Adrenal gland (tissue), 12 donors: ENCODE measurements around the gene MAP2. TPM values are rescaled to one million over a fixed set of nuclear protein-coding genes. Genes with fewer than 3 reads are reported as not detected.

Experiments
- DNase-seq, 7 donors: peaks; one replicate each; pipeline ENCODE4 v3.0.0-alpha.2; 2019 to 2020
- H3K27ac ChIP-seq, 5 donors: fragments of 200-600 bp; sonication (generic) in 4 of 5; 1 replicate in 3 of 5; 2 replicates in 2 of 5; pipeline versions ENCODE4 v1.5.1 to v1.8.0; 2016 to 2020; ENCODE audit warnings: mild to moderate bottlenecking in 1 of 5
- H3K27me3 ChIP-seq: fragments of 200-600 bp; 2 replicates; pipeline ENCODE4 v1.8.0; 2021
- H3K36me3 ChIP-seq, 2 donors: fragments of 200-600 bp; replicated peaks in 1 of 2; 1 replicate in 1 of 2; 2 replicates in 1 of 2; pipeline versions ENCODE4 v1.5.1 to v1.8.0; 2018 to 2022
- H3K4me1 ChIP-seq, 2 donors: fragments of 200-600 bp; replicated peaks in 1 of 2; 1 replicate in 1 of 2; 2 replicates in 1 of 2; pipeline versions ENCODE4 v1.5.1 to v1.8.0; 2018 to 2021
- H3K4me3 ChIP-seq, 4 donors: fragments of 200-600 bp; sonication (generic) in 3 of 4; one replicate each; pipeline ENCODE4 v1.5.1; 2016 to 2018
- H3K9me3 ChIP-seq, 3 donors: fragments of 200-600 bp; sonication (generic) in 1 of 3; replicated peaks in 1 of 3; 1 replicate in 2 of 3; 2 replicates in 1 of 3; pipeline versions ENCODE4 v1.5.1 to v1.8.0; 2016 to 2021
- CTCF ChIP-seq, 6 experiments: fragments of 450-650 bp in 4 of 6; fragments of 200-600 bp in 2 of 6; sonication (generic) in 1 of 6; IDR thresholded peaks; 1 replicate in 5 of 6; 2 replicates in 1 of 6; pipeline versions ENCODE4 v1.5.1 to v1.8.0; 2016 to 2021; ENCODE audit warnings: antibody characterized with exemption in 6 of 6, mild to moderate bottlenecking in 2 of 6, moderate library complexity in 1 of 6
- POLR2A ChIP-seq, 2 donors: fragments of 450-650 bp; IDR thresholded peaks; one replicate each; pipeline ENCODE4 v1.6.1; 2017; ENCODE audit warnings: antibody characterized with exemption in 2 of 2, mild to moderate bottlenecking in 2 of 2, moderate library complexity in 1 of 2
- WGBS, 4 donors: extraction: QIAGEN DNeasy Blood & Tissue Kit in 2 of 4; methylation state at CpG; one replicate each; pipeline versions ENCODE4 v1.1.5 to v1.1.7; 2013 to 2017; 5-methylcytosine and 5-hydroxymethylcytosine counted together
- intact Hi-C, 2 donors: fragments of 100-400 bp; cut with DNase I; formaldehyde crosslinking; loops; one replicate each; pipeline versions ENCODE4 v1.14.1 to v1.15.0; 2022 to 2023
- polyA plus RNA-seq, 3 donors: library from polyadenylated mRNA; stranded (reverse); fragments of 200-250 nt in 2 of 3; fragments of 350-450 nt in 1 of 3; fragmentation: Illumina TruSeq in 1 of 3; extraction: RNeasy Lipid Tissue Mini Kit (QIAGEN cat#74804) in 1 of 3; gene quantifications; one replicate each; pipeline ENCODE4 v1.2.3, GENCODE V29; 2013 to 2014
- total RNA-seq, 9 donors: library from RNA; depleted of rRNA in 4 of 9; stranded (reverse); fragments of >200 nt in 4 of 9; fragments of 120-200 nt in 1 of 9; fragmentation: NEBNext Ultra II Directional in 1 of 9; extraction: Animal tissue kit (Norgen Biotek cat#: 25700) in 1 of 9; gene quantifications; one replicate each; pipeline versions ENCODE4 v1.1.0 to v1.2.4, GENCODE V29; 2013 to 2023
- donor health status: healthy with polysubstance abuse.
- donor health status: Bipolar disorder and iron deficiency.
- donor health status: DM: yes; HTN: yes; CAD: no.
- donor health status: DM: no; HTN: no; CAD: no.
- donor health status: DM: no; HTN: no; CAD: no.
- donor health status: DM: yes; HTN: yes; CAD: no.

MAP2 gene
- total and polyA plus RNA-seq, 12 donors = 2.2 to 25.5 (median 6.0) TPM

- H3K9me3 ChIP-seq = peaks cover 0 to 8% (median 0%) of the 10 kb centered on the region in 3 donors
- intact Hi-C loops = no loop called here
Observed at GRCh38 chr2:209498614-209499013, 74.8 kb downstream of the MAP2 start.

GRCh38 chr2:209499069-209499468 is 75.2 kb downstream of the MAP2 start:
- Histone ChIP-seq H3K27me3 (no peaks in the 10 kb centered on the region), H3K4me3 (no peak overlapping the region), H3K9me3 (peaks cover 0 to 8% (median 0%) of the 10 kb centered on the region in 3 donors), H3K36me3 (no peaks in the 10 kb centered on the region), H3K4me1 (peaks cover 0 to 13% of the 10 kb centered on the region in 2 donors), H3K27ac (no peak overlapping the region)
- no peak for DNase-seq
- no peak for TF ChIP-seq POLR2A (IDR thresholded peaks at IDR 0.05)
- TF ChIP-seq CTCF (IDR thresholded peaks at IDR 0.05) = no peak
- intact Hi-C loops = no loop called here

More at GRCh38 chr2:209498614-209499013, 74.8 kb downstream of the MAP2 start:
- H3K36me3 ChIP-seq = no peaks in the 10 kb centered on the region
- no peak overlapping the region for H3K27ac ChIP-seq
- no peak overlapping the region for H3K4me3 ChIP-seq
- no peaks in the 10 kb centered on the region for H3K27me3 ChIP-seq
- TF ChIP-seq CTCF (IDR thresholded peaks at IDR 0.05) (no peak), POLR2A (IDR thresholded peaks at IDR 0.05) (no peak)
- no peak for DNase-seq
- peaks cover 0 to 13% of the 10 kb centered on the region in 2 donors for H3K4me1 ChIP-seq
- WGBS, 4 donors = 88 to 100% (median 100%) methylated on average over 1 of the region's 1 CpG

- DNase-seq = no peak
- intact Hi-C loops = no loop called here
- Histone ChIP-seq H3K9me3 (peaks cover 0 to 8% (median 0%) of the 10 kb centered on the region in 3 donors), H3K36me3 (no peaks in the 10 kb centered on the region), H3K4me1 (peaks cover 0 to under 1% of the 10 kb centered on the region in 2 donors), H3K4me3 (no peak overlapping the region), H3K27me3 (no peaks in the 10 kb centered on the region), H3K27ac (no peak overlapping the region)
- WGBS, 4 donors = 58 to 67% (median 61%) methylated on average over 2 of the region's 2 CpGs
- TF ChIP-seq CTCF (IDR thresholded peaks at IDR 0.05) = no peak
- no peak for TF ChIP-seq POLR2A (IDR thresholded peaks at IDR 0.05)
Observed at GRCh38 chr2:209501579-209501978, 77.7 kb downstream of the MAP2 start.

GRCh38 chr2:209505410-209505809 is 81.6 kb downstream of the MAP2 start:
- H3K4me1 ChIP-seq = no peaks in the 10 kb centered on the region
- no peak overlapping the region for H3K4me3 ChIP-seq
- H3K9me3 ChIP-seq = no peaks in the 10 kb centered on the region
- no peak for DNase-seq
- intact Hi-C loops = no loop called here
- H3K27ac ChIP-seq = no peak overlapping the region
- H3K36me3 ChIP-seq = no peaks in the 10 kb centered on the region
- 70 to 81% (median 78%) methylated on average over 2 of the region's 2 CpGs for WGBS, 4 donors
- H3K27me3 ChIP-seq = no peaks in the 10 kb centered on the region
- TF ChIP-seq CTCF (IDR thresholded peaks at IDR 0.05) (no peak), POLR2A (IDR thresholded peaks at IDR 0.05) (no peak)
